ENCODE measurements around the gene GUCA1A.
A peak's percentile ranks its signal among the peaks of the same experiment; 100 is the strongest.
"Not testable (repeated sequence)": the region's sequence is repeated elsewhere in the genome, so short reads cannot be mapped to it uniquely, and the experiment has no call there.

The GUCA1A gene

GRCh38 chr6:42179261-42179944 lies 6.2 kb downstream of the GUCA1A start:
- no peak for DNase-seq

- no peak for DNase-seq
Measured at GRCh38 chr6:42179945-42180313, 6.8 kb downstream of the GUCA1A start.

- no peak for DNase-seq
Measured at GRCh38 chr6:42182101-42182500, 8.9 kb downstream of the GUCA1A start.

GRCh38 chr6:42184475-42184874 lies 11.3 kb downstream of the GUCA1A start:
- DNase-seq, result no peak

GRCh38 chr6:42185597-42185996 lies 12.4 kb downstream of the GUCA1A start:
- no peak for DNase-seq

- no peak for DNase-seq
Measured at GRCh38 chr6:42188406-42188805, 15.2 kb downstream of the GUCA1A start.

- no peak for DNase-seq
Measured at GRCh38 chr6:42190554-42191183, 17.5 kb downstream of the GUCA1A start.

GRCh38 chr6:42192385-42192784 lies 19.2 kb downstream of the GUCA1A start:
- DNase-seq, result not testable (repeated sequence)

- no peak for DNase-seq
Measured at GRCh38 chr6:42193491-42193894, 20.3 kb downstream of the GUCA1A start.

- DNase-seq, result no peak
Measured at GRCh38 chr6:42194056-42194455, 20.9 kb downstream of the GUCA1A start.

GRCh38 chr6:42195415-42195814 lies 22.3 kb downstream of the GUCA1A start:
- no peak for DNase-seq

GRCh38 chr6:42197555-42198362 lies 24.6 kb downstream of the GUCA1A start:
- DNase-seq, result peak; percentile 53

- no peak for DNase-seq
Measured at GRCh38 chr6:42199106-42199981, 26.2 kb downstream of the GUCA1A start.

- DNase-seq, result no peak
Measured at GRCh38 chr6:42200035-42200434, 26.9 kb downstream of the GUCA1A start.

- DNase-seq, result no peak
Measured at GRCh38 chr6:42201382-42201781, 28.2 kb downstream of the GUCA1A start.

GRCh38 chr6:42202131-42202915 lies 29.2 kb downstream of the GUCA1A start:
- not testable (repeated sequence) for DNase-seq

GRCh38 chr6:42203183-42203582 lies 30.0 kb downstream of the GUCA1A start:
- no peak for DNase-seq

- no peak for DNase-seq
Measured at GRCh38 chr6:42204768-42205282, 31.7 kb downstream of the GUCA1A start.

GRCh38 chr6:42207559-42207958 lies 34.4 kb downstream of the GUCA1A start:
- not testable (repeated sequence) for DNase-seq

- DNase-seq, result no peak
Measured at GRCh38 chr6:42210551-42210950, 37.4 kb downstream of the GUCA1A start.

GRCh38 chr6:42211726-42212125 lies 38.6 kb downstream of the GUCA1A start:
- no peak for DNase-seq

GRCh38 chr6:42212442-42212841 lies 39.3 kb downstream of the GUCA1A start:
- DNase-seq, result no peak

Data from activated CD4-positive, alpha-beta T cell treated with anti-CD3 and anti-CD28 coated beads, Interleukin-2, amount 50 U/mL, for 16 hours (primary cell).